ENCODE data around the gene LYSMD3.

GRCh38 chr5:90472783-90473395 lies 56.5 kb downstream of the LYSMD3 start:
- TF ChIP-seq CTCF (IDR thresholded peaks at IDR 0.05; ENCODE audit: low read depth, low read length, poor library complexity, severe bottlenecking) (no peak), EZH2phosphoT487 (IDR thresholded peaks at IDR 0.05; ENCODE audit: borderline replicate concordance, low read length) (no peak)

All from DOHH2 (cell line).